Stimulated activated CD8-positive, alpha-beta memory T cell treated with anti-CD3 and anti-CD28 coated beads, Interleukin-7, amount 100 ng/mL, for 1 hour (primary cell): ENCODE measurements around the gene TCF3.

ENCODE experiments used
- DNase-seq, 2 donors: peaks; one replicate each; pipeline ENCODE4 v3.0.0-alpha.2; 2020; ENCODE audit warnings: low read depth in 2 of 2

The TCF3 gene

GRCh38 chr19:1563251-1563650, 89.2 kb downstream of the TCF3 start:
- DNase-seq = no peak

GRCh38 chr19:1561236-1561842, 91.1 kb downstream of the TCF3 start:
- no peak for DNase-seq

DNA sequence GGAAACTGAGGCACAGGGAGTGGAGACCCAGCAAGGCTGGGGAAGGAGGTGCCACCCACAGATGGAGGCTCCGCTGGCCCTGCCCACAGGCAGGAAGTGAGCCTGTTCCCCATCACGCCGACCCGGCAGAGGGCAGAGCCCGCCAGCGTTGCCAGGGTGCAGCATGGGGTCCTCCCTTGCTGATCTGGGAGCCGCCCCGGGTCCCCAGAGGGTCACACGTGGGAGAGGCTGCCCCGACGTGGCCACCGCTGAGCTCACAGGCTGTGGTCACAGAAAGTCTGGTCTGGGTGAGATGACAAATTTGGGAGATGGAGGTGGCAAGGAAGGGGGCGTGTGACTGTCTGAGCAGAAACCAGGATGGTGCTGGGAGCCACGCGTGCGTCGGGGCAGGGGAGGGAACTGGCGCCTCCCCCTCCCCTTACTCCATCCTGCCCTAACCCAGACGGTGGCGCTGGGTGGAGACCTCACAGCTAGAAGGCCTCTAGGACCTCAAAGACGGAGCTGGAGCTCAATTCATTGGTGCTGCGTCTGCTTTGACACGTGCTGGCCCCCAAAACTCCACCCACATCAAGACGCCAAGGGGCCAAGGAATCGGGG, 92.0 kb downstream of the TCF3 start:
- DNase-seq = no peak
